Common myeloid progenitor, CD34-positive (primary cell): ENCODE results near the gene PIK3R5.

Experiments used
- CTCF ChIA-PET: fragments of 350-600 bp; sonication (Branson Sonifier 250); formaldehyde crosslinking; loops from one replicate; lab custom pipeline; 2021; ENCODE audit warnings: antibody characterized with exemption; lab: Charles Lee
- POLR2A ChIA-PET: fragments of 350-600 bp; sonication (Branson Sonifier 250); formaldehyde crosslinking; loops from one replicate; lab custom pipeline; 2021; ENCODE audit warnings: antibody characterized with exemption; lab: Charles Lee
- DNase-seq, 3 donors: peaks; one replicate each; pipeline versions ENCODE4 v3.0.0 to v3.0.0-alpha.2; 2013
- H3K27ac ChIP-seq, 2 experiments: 1 replicate in 1 of 2; 2 replicates in 1 of 2; pipeline ENCODE4 v1.7.0; 2013; ENCODE audit warnings: inconsistent platforms in 2 of 2, low read length in 2 of 2, mild to moderate bottlenecking in 2 of 2, low read depth in 1 of 2, moderate library complexity in 1 of 2; ENCODE audit not compliant: severe bottlenecking in 2 of 2, insufficient read depth in 1 of 2, poor library complexity in 1 of 2
- H3K27me3 ChIP-seq, 5 experiments: replicated peaks in 2 of 5; 1 replicate in 3 of 5; 2 replicates in 2 of 5; pipeline versions ENCODE4 v1.6.1 to v1.7.0; 2013; ENCODE audit warnings: low read length in 4 of 5, mild to moderate bottlenecking in 2 of 5, moderate library complexity in 2 of 5, inconsistent platforms in 1 of 5; ENCODE audit not compliant: insufficient read depth in 5 of 5, control insufficient read depth in 4 of 5
- H3K36me3 ChIP-seq, 4 experiments: 1 replicate in 2 of 4; 2 replicates in 2 of 4; pipeline versions ENCODE4 v1.6.1 to v1.7.0; 2013; ENCODE audit warnings: low read length in 3 of 4, control low read depth in 1 of 4, mild to moderate bottlenecking in 1 of 4; ENCODE audit not compliant: control insufficient read depth in 4 of 4, insufficient read depth in 4 of 4
- H3K4me1 ChIP-seq, 4 experiments: 1 replicate in 3 of 4; 2 replicates in 1 of 4; pipeline versions ENCODE4 v1.6.1 to v1.7.1; 2013; ENCODE audit warnings: low read length in 3 of 4, mild to moderate bottlenecking in 3 of 4, control low read depth in 1 of 4, inconsistent platforms in 1 of 4, moderate library complexity in 1 of 4; ENCODE audit not compliant: control insufficient read depth in 4 of 4, insufficient read depth in 4 of 4; ENCODE audit errors: control extremely low read depth in 1 of 4
- H3K4me3 ChIP-seq, 7 experiments: 1 replicate in 4 of 7; 2 replicates in 3 of 7; pipeline versions ENCODE4 v1.5.1 to v1.7.0; 2013; ENCODE audit warnings: mild to moderate bottlenecking in 7 of 7, low read length in 6 of 7, moderate library complexity in 6 of 7, inconsistent platforms in 2 of 7, low read depth in 2 of 7, control low read depth in 1 of 7; ENCODE audit not compliant: insufficient read depth in 4 of 7, control insufficient read depth in 1 of 7; ENCODE audit errors: extremely low read depth in 1 of 7
- H3K9me3 ChIP-seq, 5 experiments: 1 replicate in 4 of 5; 2 replicates in 1 of 5; pipeline versions ENCODE4 v1.6.1 to v1.7.1; 2013; ENCODE audit warnings: low read length in 4 of 5, mild to moderate bottlenecking in 2 of 5, inconsistent platforms in 1 of 5, low read depth in 1 of 5, moderate library complexity in 1 of 5; ENCODE audit not compliant: control insufficient read depth in 4 of 5, insufficient read depth in 2 of 5; ENCODE audit errors: control extremely low read depth in 1 of 5
- WGBS: methylation state at CpG from one replicate; pipeline ENCODE4 v1.1.5; 2013; ENCODE audit not compliant: insufficient coverage; 5-methylcytosine and 5-hydroxymethylcytosine counted together

Gene PIK3R5

GRCh38 chr17:8884336-8884990 lies 81.0 kb downstream of the PIK3R5 start:
- H3K27ac ChIP-seq = no peak overlapping the region
- CTCF ChIA-PET = no interaction called here
- no peak for DNase-seq
- POLR2A ChIA-PET = no interaction called here
- H3K9me3 ChIP-seq = no peaks in the 10 kb centered on the region
- no peaks in the 10 kb centered on the region for H3K27me3 ChIP-seq
- 97% methylated on average over 12 of the region's 16 CpGs for WGBS
- no peaks in the 10 kb centered on the region for H3K4me1 ChIP-seq
- peaks cover 18 to 71% (median 51%) of the 10 kb centered on the region in 4 experiments for H3K36me3 ChIP-seq
- no peak overlapping the region for H3K4me3 ChIP-seq

GRCh38 chr17:8883353-8883752 lies 82.2 kb downstream of the PIK3R5 start:
- Histone ChIP-seq H3K36me3 (peaks cover 18 to 71% (median 47%) of the 10 kb centered on the region in 4 experiments), H3K27me3 (no peaks in the 10 kb centered on the region), H3K27ac (no peak overlapping the region), H3K9me3 (no peaks in the 10 kb centered on the region), H3K4me1 (peaks cover 0 to 8% (median 3%) of the 10 kb centered on the region in 4 experiments), H3K4me3 (no peak overlapping the region)
- DNase-seq = no peak
- ChIA-PET CTCF (no interaction called here), POLR2A (no interaction called here)
- WGBS = 87% methylated on average over 3 of the region's 4 CpGs

- Histone ChIP-seq H3K27ac (no peak overlapping the region), H3K27me3 (no peaks in the 10 kb centered on the region), H3K36me3 (peaks cover 13 to 57% (median 36%) of the 10 kb centered on the region in 4 experiments), H3K9me3 (no peaks in the 10 kb centered on the region), H3K4me3 (no peak overlapping the region), H3K4me1 (peaks cover 0 to 12% (median 6%) of the 10 kb centered on the region in 4 experiments)
- ChIA-PET POLR2A (no interaction called here), CTCF (no interaction called here)
- DNase-seq = no peak
- WGBS = 100% methylated on average over 6 of the region's 7 CpGs
Measured at GRCh38 chr17:8881606-8882005, 83.9 kb downstream of the PIK3R5 start.

GRCh38 chr17:8880466-8880865 lies 85.0 kb downstream of the PIK3R5 start:
- H3K4me1 ChIP-seq = peaks cover 0 to 12% (median 6%) of the 10 kb centered on the region in 4 experiments
- WGBS = 100% methylated on average over 7 of the region's 7 CpGs
- ChIA-PET POLR2A (no interaction called here), CTCF (interaction anchor here (1.9 kb wide), 1 partner anchor 11 kb away, joined by 7 read pairs; no protein-coding TSS in a partner anchor)
- H3K36me3 ChIP-seq = peaks cover 10 to 50% (median 30%) of the 10 kb centered on the region in 4 experiments
- H3K27me3 ChIP-seq = no peaks in the 10 kb centered on the region
- H3K9me3 ChIP-seq = no peaks in the 10 kb centered on the region
- no peak for DNase-seq
- H3K4me3 ChIP-seq = no peak overlapping the region
- no peak overlapping the region for H3K27ac ChIP-seq

- H3K4me3 ChIP-seq = no peak overlapping the region
- no peak overlapping the region for H3K27ac ChIP-seq
- 96% methylated on average over 4 of the region's 7 CpGs for WGBS
- DNase-seq = no peak
- no peaks in the 10 kb centered on the region for H3K27me3 ChIP-seq
- ChIA-PET CTCF (interaction anchor here (1.3 to 2.1 kb wide), 5 partner anchors 10 to 29 kb away, joined by 3 to 11 read pairs (median 5); no protein-coding TSS in a partner anchor), POLR2A (interaction anchor here (0.7 kb wide), 2 partner anchors 12 to 37 kb away, joined by 3 read pairs; partner anchors contain the start of gene PIK3R6)
- H3K9me3 ChIP-seq = no peaks in the 10 kb centered on the region
- peaks cover 0 to 12% (median 6%) of the 10 kb centered on the region in 4 experiments for H3K4me1 ChIP-seq
- peaks cover 10 to 47% (median 27%) of the 10 kb centered on the region in 4 experiments for H3K36me3 ChIP-seq
Measured at GRCh38 chr17:8879410-8879809, 86.1 kb downstream of the PIK3R5 start.

- no peak for DNase-seq
- WGBS = 97% methylated on average over 4 of the region's 4 CpGs
Measured at GRCh38 chr17:8877984-8878383, 87.5 kb downstream of the PIK3R5 start.

GRCh38 chr17:8875957-8876356 lies 89.5 kb downstream of the PIK3R5 start:
- 94% methylated on average over 4 of the region's 5 CpGs for WGBS
- CTCF ChIA-PET = interaction anchor here (1.0 to 1.7 kb wide), 4 partner anchors 10 to 90 kb away, joined by 3 to 7 read pairs (median 3); no protein-coding TSS in a partner anchor
- POLR2A ChIA-PET = interaction anchor here (1.0 kb wide), 1 partner anchor 10 kb away, joined by 3 read pairs; no protein-coding TSS in a partner anchor

More at GRCh38 chr17:8877984-8878383, 87.5 kb downstream of the PIK3R5 start:
- Histone ChIP-seq H3K27ac (no peak overlapping the region), H3K9me3 (no peaks in the 10 kb centered on the region), H3K4me1 (peaks cover 0 to 25% (median 17%) of the 10 kb centered on the region in 4 experiments), H3K4me3 (no peak overlapping the region), H3K36me3 (peaks cover 5 to 34% (median 16%) of the 10 kb centered on the region in 4 experiments), H3K27me3 (no peaks in the 10 kb centered on the region)
- ChIA-PET CTCF (interaction anchor here (1.0 to 2.1 kb wide), 4 partner anchors 11 to 28 kb away, joined by 3 to 11 read pairs (median 4); no protein-coding TSS in a partner anchor), POLR2A (no interaction called here)

More at GRCh38 chr17:8875957-8876356, 89.5 kb downstream of the PIK3R5 start:
- Histone ChIP-seq H3K27ac (no peak overlapping the region), H3K4me1 (peaks cover 0 to 37% (median 29%) of the 10 kb centered on the region in 4 experiments), H3K36me3 (peaks cover 2 to 18% (median 11%) of the 10 kb centered on the region in 4 experiments), H3K27me3 (no peaks in the 10 kb centered on the region), H3K4me3 (no peak overlapping the region), H3K9me3 (no peaks in the 10 kb centered on the region)
- DNase-seq = no peak
